ENCODE data around the gene GPD2.
A peak's percentile ranks its signal among the peaks of the same experiment; 100 is the strongest.
"Not testable (repeated sequence)": the region's sequence is repeated elsewhere in the genome, so short reads cannot be mapped to it uniquely, and the experiment has no call there.

Gene GPD2

DNA sequence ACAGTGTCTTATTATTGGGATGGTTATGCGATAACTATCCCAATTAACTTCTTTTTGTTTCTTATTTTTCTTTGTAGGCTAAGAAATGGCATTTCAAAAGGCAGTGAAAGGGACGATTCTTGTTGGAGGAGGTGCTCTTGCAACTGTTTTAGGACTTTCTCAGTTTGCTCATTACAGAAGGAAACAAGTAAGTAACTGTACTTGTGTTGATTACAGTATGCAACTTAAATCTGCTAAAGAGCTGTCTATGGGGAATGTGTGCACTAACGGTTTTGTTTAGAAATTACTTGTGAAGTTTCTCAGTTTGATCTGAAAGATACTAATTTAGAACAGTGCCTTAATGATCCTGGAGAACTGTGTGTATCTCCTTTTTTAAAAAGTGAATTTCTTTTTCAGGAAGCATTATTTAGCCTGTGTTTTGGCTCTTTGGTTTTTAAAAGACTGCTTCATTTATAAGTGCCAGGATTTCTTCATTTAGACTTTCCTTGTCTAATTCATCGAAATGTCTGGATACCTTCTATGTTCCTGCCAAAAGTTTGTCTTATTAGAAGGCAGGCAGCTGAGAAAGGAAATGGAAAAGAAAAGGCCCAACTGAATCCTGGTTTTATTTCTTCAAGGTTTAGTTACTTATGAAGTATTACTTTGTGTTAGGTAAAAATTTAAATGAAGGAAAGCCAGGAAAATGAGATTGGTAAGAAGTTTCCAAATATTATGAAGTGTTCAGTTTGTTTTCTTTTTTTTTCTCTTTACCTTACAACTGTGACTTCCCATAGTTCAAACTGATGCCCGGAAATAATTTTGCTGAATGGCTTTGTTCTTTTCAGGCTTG is 40.1 kb downstream of the GPD2 start:
- ATAC-seq, result no peak
- DNase-seq, result no peak

- ATAC-seq (no peak), DNase-seq (no peak)
Observed at GRCh38 chr2:156476850-156477206, 40.6 kb downstream of the GPD2 start.

DNA sequence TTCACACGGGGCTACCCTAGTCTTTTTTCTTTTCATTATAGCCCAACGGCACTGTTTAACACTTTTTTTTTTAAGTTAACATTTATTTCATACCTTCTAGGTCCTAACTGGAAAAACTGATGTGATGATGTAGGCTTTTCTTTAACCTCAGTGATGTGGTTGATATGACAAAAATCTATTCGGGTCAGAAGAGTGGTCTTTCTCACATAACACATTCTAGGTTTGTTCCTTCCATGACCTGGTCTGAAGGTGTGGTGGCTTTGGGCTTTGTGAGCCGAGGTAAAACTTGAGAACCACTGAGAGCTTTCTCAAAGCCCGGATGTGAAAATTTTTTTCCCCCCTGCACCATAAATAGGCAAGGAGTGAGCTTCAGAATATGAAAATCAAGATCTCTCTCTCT is 44.2 kb downstream of the GPD2 start:
- ATAC-seq (peak; percentile 90), DNase-seq (no peak)

DNA sequence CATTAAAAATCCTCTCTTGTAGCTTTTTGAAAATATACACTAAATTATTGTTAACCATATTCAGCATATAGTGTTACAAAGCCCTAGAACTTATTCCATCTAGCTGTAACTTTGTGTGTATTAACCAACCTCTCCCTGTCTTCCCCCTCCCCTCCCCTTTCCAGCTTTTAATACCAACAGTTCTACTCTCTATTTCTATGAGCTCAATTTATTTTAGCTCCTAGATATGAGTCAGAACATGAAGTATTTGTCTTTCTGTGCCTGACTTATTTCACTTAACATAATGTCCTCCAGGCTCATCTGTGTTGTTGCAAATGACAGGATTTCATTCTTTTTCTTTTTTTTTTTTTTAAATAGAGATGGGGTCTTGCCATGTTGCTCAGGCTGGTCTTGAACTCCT is 45.1 kb downstream of the GPD2 start:
- no peak for ATAC-seq
- no peak for DNase-seq

GRCh38 chr2:156483741-156484173 is 47.6 kb downstream of the GPD2 start:
- DNase-seq (no peak), ATAC-seq (no peak)

GRCh38 chr2:156486147-156486546 is 50.0 kb downstream of the GPD2 start:
- DNase-seq, result no peak
- ATAC-seq, result peak; percentile 78

DNA sequence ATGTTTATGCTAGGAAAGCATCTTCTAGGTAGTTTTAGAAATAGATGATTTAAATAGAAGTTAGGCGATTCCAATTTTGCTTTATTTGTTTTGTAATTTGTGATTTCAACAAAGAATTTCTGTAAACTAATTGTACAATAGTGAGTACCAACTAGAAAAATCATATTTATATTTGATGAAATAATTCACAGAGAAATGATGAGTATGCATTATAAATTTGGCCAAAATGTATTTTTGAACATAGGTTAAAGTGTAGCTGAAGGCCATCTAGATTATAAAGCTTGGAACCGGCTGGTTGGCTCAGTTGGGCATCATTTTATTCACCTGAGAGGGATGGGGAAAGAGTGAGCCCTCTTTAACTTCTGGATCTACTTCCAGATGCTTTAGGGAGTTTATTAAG is 50.4 kb downstream of the GPD2 start:
- ATAC-seq (no peak), DNase-seq (no peak)

DNA sequence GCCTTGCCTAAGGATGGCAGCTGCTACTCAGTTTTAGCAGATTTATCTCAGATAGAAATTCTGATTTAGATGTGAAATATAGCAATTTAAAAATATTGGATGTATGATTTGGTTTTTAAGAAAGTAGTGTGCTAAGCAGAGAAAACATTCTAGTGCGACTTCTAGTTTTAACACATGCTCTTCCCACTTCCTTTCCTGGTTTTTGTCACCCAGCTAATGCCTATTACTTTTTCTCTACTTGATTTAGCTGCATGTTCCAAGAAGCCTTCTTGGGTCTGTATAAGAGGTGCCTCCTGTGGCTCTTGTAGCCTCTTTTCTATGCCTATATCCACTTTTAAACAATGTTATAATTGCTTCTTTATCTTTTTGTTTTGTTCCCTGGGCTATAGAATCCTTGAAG is 53.0 kb downstream of the GPD2 start:
- DNase-seq (no peak), ATAC-seq (no peak)

- ATAC-seq (no peak), DNase-seq (no peak)
Observed at GRCh38 chr2:156489750-156490465, 53.7 kb downstream of the GPD2 start.

DNA sequence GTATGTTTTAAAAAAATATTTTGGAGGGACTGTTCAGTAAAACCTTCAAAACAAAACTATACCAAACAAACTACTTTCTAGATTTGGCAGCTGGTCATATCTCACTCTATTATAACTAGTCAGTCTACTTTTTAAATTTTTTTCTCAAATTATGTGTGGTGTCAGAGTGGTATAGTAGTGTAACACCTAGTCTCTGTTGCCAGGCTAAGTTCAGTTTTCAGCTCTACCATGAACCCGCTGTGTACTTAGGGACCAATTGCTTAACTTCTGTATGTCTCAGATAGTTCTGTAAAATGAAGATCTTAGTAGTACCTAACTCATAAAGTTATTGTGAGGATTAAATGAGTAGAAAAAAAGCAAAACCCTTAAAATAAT is 54.3 kb downstream of the GPD2 start:
- DNase-seq, result no peak

GRCh38 chr2:156491176-156491575 is 55.0 kb downstream of the GPD2 start:
- ATAC-seq, result no peak

More for the DNA sequence above, 54.3 kb downstream of the GPD2 start:
- no peak for ATAC-seq

GRCh38 chr2:156492979-156493378 is 56.8 kb downstream of the GPD2 start:
- ATAC-seq (peak; percentile 42), DNase-seq (no peak)

More at GRCh38 chr2:156491176-156491575, 55.0 kb downstream of the GPD2 start:
- DNase-seq, result no peak

DNA sequence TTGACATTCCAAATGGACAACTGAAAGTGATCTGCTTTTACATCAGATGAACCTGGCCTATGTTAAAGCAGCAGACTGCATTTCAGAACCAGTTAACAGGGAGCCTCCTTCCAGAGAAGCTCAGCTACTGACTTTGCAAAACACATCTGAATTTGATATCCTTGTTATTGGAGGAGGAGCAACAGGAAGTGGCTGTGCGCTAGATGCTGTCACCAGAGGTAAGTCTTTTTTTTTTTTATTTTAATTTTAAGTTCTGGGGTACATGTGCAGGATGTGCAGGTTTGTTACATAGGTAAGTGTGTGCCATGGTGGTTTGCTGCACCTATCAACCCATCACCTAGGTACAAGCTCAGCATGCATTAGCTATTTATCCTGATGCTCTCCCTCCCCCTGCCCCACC is 59.8 kb downstream of the GPD2 start:
- not testable (repeated sequence) for DNase-seq, ATAC-seq

DNA sequence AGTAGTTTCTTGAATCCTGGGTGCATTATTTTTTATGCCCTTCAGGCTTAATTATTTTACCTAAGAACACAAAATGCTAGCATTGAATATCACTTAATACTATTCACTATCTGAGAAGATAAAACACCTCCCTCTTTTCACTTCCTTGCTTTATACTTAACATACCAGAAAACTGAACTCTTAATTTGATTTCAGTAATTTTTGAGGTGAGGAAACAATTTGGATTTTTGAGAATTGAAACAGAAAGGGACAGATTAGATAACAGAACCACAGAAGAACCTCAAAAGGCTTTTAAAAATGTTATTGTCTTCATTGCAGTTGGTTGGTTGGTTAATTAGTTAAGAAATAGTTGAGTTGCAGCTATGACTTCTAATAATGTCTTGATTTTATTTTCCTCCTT is 69.5 kb downstream of the GPD2 start:
- DNase-seq, result no peak
- ATAC-seq, result no peak

DNA sequence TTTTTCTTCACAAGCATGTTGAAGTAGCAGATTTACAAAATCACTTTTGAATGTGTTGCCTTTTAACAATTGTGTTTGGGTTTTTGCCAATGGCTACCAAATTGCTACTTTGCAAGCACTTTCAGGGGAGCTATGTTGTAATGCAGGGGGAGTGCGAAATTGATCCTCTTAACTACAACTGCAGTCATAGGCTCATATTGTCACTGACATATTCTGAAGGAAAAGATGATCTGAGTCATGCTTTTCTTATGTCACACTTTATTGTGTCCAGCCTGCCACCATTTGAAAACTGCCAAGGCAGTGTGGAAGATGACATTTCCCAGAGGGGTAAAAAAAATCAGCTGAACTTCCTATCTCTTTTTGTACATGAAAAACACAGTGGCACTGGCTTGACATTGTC is 74.9 kb downstream of the GPD2 start:
- ATAC-seq (no peak), DNase-seq (no peak)

DNA sequence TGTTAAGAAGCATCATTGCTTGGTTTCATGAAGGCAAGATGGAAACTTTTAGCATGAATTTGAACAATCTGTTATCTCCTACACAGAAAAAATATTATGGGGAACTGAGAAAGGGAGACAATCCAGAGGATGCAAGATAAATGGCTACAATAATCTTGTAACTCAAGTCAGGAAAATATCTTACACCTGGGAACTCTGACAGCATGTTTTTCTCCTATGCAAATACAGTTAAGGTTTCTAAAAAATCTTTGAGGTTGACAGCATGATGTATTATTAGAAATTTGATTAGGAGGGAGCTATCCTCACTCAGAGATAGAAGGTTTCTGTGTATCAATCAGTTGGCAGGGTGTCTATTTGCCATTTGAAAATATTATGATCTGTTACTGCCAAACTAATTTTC is 75.6 kb downstream of the GPD2 start:
- DNase-seq, result no peak

DNA sequence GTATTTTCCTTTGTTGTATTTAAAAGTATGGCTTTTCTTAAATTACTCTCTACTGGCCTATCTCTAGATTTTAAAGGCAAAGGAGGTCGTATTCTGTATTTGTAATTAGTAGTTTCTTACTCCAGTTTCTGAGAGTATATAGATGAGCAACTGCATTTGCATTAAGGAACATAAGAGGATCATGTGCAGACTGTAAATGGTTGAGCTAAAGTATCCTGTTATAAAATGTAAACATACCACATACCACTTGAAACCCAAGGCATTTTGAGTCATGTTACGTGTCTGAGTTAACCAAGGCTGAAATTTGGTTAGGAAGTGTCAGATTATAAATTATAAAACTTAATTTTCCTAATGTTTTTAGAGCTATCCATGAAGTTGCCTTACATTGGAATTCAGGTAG is 76.3 kb downstream of the GPD2 start:
- ATAC-seq (no peak), DNase-seq (no peak)

More for the DNA sequence above, 75.6 kb downstream of the GPD2 start:
- ATAC-seq, result no peak

DNA sequence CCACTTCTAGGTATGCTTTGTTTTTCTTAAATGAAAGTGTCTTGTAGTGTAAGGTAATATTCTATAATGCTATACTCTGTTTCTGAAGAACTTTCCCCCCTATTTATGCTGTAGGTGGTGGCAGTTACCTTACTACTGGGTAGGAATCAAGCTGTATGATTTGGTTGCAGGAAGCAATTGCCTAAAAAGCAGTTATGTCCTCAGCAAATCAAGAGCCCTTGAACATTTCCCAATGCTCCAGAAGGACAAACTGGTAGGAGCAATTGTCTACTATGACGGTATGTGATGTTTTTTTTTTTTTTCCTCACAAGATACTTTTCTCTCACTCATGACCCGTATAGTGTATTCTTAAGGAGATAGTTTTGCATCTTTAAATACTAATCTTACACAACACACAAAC is 77.0 kb downstream of the GPD2 start:
- DNase-seq (no peak), ATAC-seq (no peak)

GRCh38 chr2:156517419-156517818 is 81.2 kb downstream of the GPD2 start:
- ATAC-seq (no peak), DNase-seq (no peak)

GRCh38 chr2:156518138-156518537 is 82.0 kb downstream of the GPD2 start:
- DNase-seq, result no peak
- no peak for ATAC-seq

- DNase-seq (no peak), ATAC-seq (no peak)
Observed at GRCh38 chr2:156522864-156523440, 86.8 kb downstream of the GPD2 start.

GRCh38 chr2:156526950-156527636 is 90.9 kb downstream of the GPD2 start:
- ATAC-seq (peak; percentile 88), DNase-seq (no peak)

DNA sequence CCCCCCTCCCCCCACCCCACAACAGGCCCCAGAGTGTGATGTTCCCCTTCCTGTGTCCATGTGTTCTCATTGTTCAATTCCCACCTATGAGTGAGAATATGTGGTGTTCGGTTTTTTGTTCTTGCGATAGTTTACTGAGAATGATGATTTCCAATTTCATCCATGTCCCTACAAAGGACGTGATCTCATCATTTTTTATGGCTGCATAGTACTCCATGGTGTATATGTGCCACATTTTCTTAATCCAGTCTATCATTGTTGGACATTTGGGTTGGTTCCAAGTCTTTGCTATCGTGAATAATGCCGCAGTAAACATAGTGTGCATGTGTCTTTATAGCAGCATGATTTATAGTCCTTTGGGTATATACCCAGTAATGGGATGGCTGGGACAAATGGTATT is 92.4 kb downstream of the GPD2 start:
- DNase-seq, ATAC-seq: not testable (repeated sequence)
